Bronchial epithelial cell (primary cell): ENCODE results near the gene GATC. TPM values are rescaled to one million over a fixed set of nuclear protein-coding genes. Genes with fewer than 3 reads are reported as not detected.

Source experiments
- DNase-seq: peaks from one replicate; pipeline ENCODE4 v3.0.0-alpha.2; 2010; ENCODE audit warnings: low read depth
- FAIRE-seq: peaks from 2 replicates; lab custom pipeline; 2011; peaks lifted over from hg19 to GRCh38; lab: Jason Lieb, UNC
- H3K27me3 ChIP-seq: 2 replicates; pipeline ENCODE4 v1.5.1; 2011; ENCODE audit warnings: low read length; ENCODE audit not compliant: control insufficient read depth, insufficient read depth
- H3K36me3 ChIP-seq: 2 replicates; pipeline ENCODE4 v1.5.1; 2011; ENCODE audit warnings: low read length; ENCODE audit not compliant: control insufficient read depth, insufficient read depth
- H3K4me3 ChIP-seq: 2 replicates; pipeline ENCODE4 v1.5.1; 2011; ENCODE audit warnings: mild to moderate bottlenecking, low read depth, low read length, control low read depth
- total RNA-seq: library from RNA; depleted of rRNA; stranded (reverse); fragments of >200 nt; gene quantifications from 2 replicates; pipeline ENCODE4 v1.2.1, GENCODE V29; 2014
- TF ChIP-seq, protein P1 (sequence below): IDR thresholded peaks from 2 replicates; pipeline ENCODE4 v1.5.1; 2011; ENCODE audit warnings: mild to moderate bottlenecking, moderate library complexity, low read length, control low read depth, inconsistent platforms; ENCODE audit not compliant: insufficient read depth, severe bottlenecking

Gene GATC
- total RNA-seq, 1 donor from 2014 or later: 21.6 TPM

DNA sequence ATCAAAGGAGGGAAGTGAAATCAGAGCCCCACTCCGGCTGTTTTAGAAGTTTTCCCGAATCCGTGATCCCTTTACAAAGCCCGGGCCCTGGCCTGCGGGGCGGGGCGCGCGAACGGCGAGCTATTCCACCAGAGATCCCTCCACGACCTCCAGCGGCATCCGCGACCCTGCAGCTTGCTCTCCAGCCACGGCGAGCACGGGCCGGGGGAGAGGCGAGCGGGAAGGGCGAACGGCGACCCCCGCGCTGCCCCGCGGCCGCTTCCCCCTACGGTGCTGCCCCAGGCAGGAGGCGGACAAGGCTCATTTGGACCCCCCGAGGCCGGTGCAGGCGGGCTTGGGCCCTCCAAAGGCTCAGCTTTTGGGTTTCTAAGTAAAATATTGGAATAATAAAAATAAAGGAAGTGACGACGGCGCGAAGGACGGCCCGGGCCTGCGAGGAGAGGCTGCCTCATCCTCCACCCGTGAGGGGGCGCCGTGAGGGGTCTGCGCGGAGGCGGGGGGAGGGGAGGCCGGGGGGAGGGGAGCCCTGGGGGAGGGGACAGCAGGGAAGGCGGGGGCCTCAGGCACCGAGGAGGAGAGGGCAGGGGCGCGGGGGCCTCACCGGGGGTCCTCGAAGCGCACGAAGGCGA is 22.7 kb downstream of the GATC start:
- Histone ChIP-seq H3K27me3 (no peaks in the 10 kb centered on the region), H3K36me3 (peaks cover 13% of the 10 kb centered on the region), H3K4me3 (peak overlapping the region; percentile 92)
- TF ChIP-seq, protein P1, sequence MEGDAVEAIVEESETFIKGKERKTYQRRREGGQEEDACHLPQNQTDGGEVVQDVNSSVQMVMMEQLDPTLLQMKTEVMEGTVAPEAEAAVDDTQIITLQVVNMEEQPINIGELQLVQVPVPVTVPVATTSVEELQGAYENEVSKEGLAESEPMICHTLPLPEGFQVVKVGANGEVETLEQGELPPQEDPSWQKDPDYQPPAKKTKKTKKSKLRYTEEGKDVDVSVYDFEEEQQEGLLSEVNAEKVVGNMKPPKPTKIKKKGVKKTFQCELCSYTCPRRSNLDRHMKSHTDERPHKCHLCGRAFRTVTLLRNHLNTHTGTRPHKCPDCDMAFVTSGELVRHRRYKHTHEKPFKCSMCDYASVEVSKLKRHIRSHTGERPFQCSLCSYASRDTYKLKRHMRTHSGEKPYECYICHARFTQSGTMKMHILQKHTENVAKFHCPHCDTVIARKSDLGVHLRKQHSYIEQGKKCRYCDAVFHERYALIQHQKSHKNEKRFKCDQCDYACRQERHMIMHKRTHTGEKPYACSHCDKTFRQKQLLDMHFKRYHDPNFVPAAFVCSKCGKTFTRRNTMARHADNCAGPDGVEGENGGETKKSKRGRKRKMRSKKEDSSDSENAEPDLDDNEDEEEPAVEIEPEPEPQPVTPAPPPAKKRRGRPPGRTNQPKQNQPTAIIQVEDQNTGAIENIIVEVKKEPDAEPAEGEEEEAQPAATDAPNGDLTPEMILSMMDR: no peak
- no peak for FAIRE-seq
- DNase-seq: no peak

GRCh38 chr12:120469450-120470149 is 23.4 kb downstream of the GATC start, which contains the start of gene SRSF9:
Gene SRSF9 (minus strand): TSS chr12:120469748. CDS start chr12:120469609, 139 bp downstream.
- FAIRE-seq: no peak
- H3K27me3 ChIP-seq: no peaks in the 10 kb centered on the region
- TF ChIP-seq, protein P1: peak; percentile 100
- H3K36me3 ChIP-seq: peaks cover 10% of the 10 kb centered on the region
- H3K4me3 ChIP-seq: peak within 1 kb of the TSS; percentile 92
- DNase-seq: peak; percentile 88

DNA sequence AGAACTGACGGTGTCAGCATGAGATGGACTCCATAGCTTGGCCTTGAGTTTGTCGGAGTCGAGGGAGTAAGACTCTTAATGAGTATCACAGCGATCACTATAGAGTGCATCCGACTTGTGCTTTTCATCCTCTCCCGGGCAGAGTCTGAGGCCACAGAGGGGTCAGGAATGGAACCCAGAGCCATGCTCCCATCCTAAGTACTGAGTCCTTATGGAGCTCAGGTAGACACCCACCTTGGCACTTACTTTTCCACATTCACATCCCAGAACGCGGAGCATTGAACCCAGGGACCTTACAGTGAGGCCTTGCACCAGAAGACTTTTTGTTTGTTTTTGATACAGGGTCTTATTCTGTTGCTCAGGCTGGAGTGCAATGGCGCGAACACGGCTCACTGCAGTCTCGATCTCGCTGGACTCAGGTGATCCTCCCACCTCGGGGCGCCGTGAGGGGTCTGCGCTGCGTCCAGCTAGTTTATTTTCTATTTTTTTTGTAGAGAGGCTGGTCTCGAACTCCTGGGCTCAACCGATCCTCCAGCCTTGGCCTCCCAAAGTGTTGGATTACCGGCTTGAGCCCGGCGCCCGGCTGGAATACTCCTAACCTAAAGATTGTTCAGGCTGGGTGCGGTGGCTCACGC is 24.0 kb downstream of the GATC start:
- peak overlapping the region; percentile 92 for H3K4me3 ChIP-seq
- DNase-seq (no peak), FAIRE-seq (no peak)
- TF ChIP-seq, protein P1: no peak
- H3K27me3 ChIP-seq: no peaks in the 10 kb centered on the region
- peaks cover 7% of the 10 kb centered on the region for H3K36me3 ChIP-seq

DNA sequence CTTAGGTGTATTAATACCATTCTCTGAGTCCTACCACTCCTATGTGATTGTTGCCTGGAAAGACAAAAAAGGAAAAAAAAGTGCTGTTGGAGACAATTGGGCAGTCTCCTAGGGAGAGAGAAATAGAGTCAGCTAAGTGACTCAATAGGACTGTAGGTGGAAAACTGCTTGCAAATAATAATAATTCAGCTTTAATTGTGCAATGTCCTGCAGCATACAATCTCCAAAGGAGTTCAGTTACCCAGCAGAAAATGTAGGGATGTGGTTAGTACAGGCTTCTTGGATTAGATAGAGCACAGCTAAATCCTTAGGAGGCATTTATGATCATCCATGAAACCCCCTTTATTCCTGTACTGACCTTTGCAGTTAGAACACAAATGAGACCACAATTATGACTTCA is 26.3 kb downstream of the GATC start:
- DNase-seq (no peak), FAIRE-seq (no peak)
- H3K36me3 ChIP-seq: peaks cover 1% of the 10 kb centered on the region
- H3K4me3 ChIP-seq: no peak overlapping the region
- TF ChIP-seq, protein P1: no peak
- no peaks in the 10 kb centered on the region for H3K27me3 ChIP-seq

DNA sequence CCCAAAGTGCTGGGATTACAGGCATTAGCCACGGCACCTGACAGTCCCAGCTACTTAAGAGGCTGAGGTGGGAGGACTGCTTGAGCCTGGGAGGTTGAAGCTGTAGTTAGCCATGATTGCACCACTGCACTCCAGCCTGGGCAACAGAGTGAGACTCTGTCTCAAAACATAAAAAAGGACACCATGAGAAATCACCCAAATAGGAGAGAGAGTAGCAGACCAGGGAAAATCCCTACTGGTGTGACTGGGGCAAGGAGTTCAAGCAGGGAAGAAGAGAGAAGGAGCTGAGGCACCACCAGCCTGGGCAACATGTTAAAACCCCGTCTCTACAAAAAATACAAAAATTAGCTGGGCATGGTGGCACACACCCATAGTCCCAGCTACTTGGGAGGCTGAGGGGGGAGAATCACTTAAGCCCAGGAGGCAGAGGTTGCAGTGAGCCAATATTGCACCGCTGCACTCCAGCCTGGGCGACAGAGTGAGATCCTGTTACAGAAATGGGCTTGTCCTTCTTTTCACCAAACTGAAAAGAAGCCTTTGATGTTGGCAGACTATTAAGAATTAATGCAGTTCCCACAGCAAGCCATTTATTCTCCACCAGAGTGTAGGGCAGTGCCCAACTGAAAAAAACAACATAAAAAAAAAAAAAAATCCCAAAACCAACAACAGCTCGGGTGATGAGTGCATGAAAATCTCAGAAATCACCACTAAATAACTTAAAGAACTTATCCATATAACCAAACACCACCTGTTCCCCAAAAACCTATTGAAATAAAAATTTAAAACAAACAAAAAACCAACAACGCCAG is 27.8 kb downstream of the GATC start:
- no peaks in the 10 kb centered on the region for H3K36me3 ChIP-seq
- H3K4me3 ChIP-seq: no peak overlapping the region
- TF ChIP-seq, protein P1: no peak
- no peaks in the 10 kb centered on the region for H3K27me3 ChIP-seq
- FAIRE-seq: no peak
- DNase-seq: no peak
